Measurements from ENCODE around the gene TPP1.

Gene TPP1

GRCh38 chr11:6646918-6647679 lies 27.9 kb upstream of the TPP1 start:
- DNase-seq = peak; percentile 69

- DNase-seq = no peak
Measured at GRCh38 chr11:6646576-6646917, 27.3 kb upstream of the TPP1 start.

GRCh38 chr11:6646071-6646470 lies 26.8 kb upstream of the TPP1 start:
- DNase-seq = peak; percentile 32

- no peak for DNase-seq
Measured at GRCh38 chr11:6642957-6643356, 23.7 kb upstream of the TPP1 start.

- DNase-seq = no peak
Measured at GRCh38 chr11:6640985-6641701, 21.9 kb upstream of the TPP1 start.

GRCh38 chr11:6640036-6640984 lies 21.1 kb upstream of the TPP1 start:
- no peak for DNase-seq

- no peak for DNase-seq
Measured at GRCh38 chr11:6638429-6638828, 19.2 kb upstream of the TPP1 start.

- DNase-seq = no peak
Measured at GRCh38 chr11:6637871-6638270, 18.6 kb upstream of the TPP1 start.

- no peak for DNase-seq
Measured at GRCh38 chr11:6636480-6636879, 17.3 kb upstream of the TPP1 start.

- DNase-seq = peak; percentile 78
Measured at GRCh38 chr11:6635082-6635932, 16.1 kb upstream of the TPP1 start.

GRCh38 chr11:6634534-6634933 lies 15.3 kb upstream of the TPP1 start:
- no peak for DNase-seq

- DNase-seq = no peak
Measured at GRCh38 chr11:6633422-6634408, 14.5 kb upstream of the TPP1 start.

- DNase-seq = no peak
Measured at GRCh38 chr11:6632116-6633073, 13.2 kb upstream of the TPP1 start.

GRCh38 chr11:6631361-6631890 lies 12.2 kb upstream of the TPP1 start:
- no peak for DNase-seq

- no peak for DNase-seq
Measured at GRCh38 chr11:6630632-6631291, 11.5 kb upstream of the TPP1 start.

GRCh38 chr11:6629892-6630631 lies 10.8 kb upstream of the TPP1 start:
- DNase-seq = no peak

GRCh38 chr11:6629573-6629891 lies 10.3 kb upstream of the TPP1 start:
- no peak for DNase-seq

GRCh38 chr11:6628526-6628925 lies 9.3 kb upstream of the TPP1 start:
- DNase-seq = no peak

Measured in hematopoietic multipotent progenitor cell treated with erythropoietin and hydrocortisone succinate and interleukin-3 and kit ligand, for 4 days (in vitro differentiated cells).